Panc1 (cell line): ENCODE data around the gene DENND1C. TPM values are rescaled to one million over a fixed set of nuclear protein-coding genes. Genes with fewer than 3 reads are reported as not detected.

Experiments
- ATAC-seq: fragments of 200-7000 bp; cut with Tn5 transposase; 2 replicates; pipeline ENCODE4 v1.9.1; 2020; ENCODE audit warnings: mild to moderate bottlenecking, moderate library complexity
- BruUV-seq: library from RNA; stranded (reverse); fragments of 400-500 nt; replicated peaks from 2 replicates; lab custom pipeline; 2021; lab: Mats Ljungman, UMichigan
- CTCF ChIA-PET: fragments of 300-600 bp; sonication (Branson Sonifier 250); formaldehyde crosslinking; loops from one replicate; lab custom pipeline; 2022; ENCODE audit warnings: antibody characterized with exemption; lab: Charles Lee
- POLR2A ChIA-PET: fragments of 300-600 bp; sonication (Branson Sonifier 250); formaldehyde crosslinking; loops from one replicate; lab custom pipeline; 2022; ENCODE audit warnings: antibody characterized with exemption; lab: Charles Lee
- DNase-seq: peaks from one replicate; pipeline ENCODE4 v3.0.0-alpha.2; 2010; ENCODE audit warnings: low read depth, low spot score
- H3K27ac ChIP-seq: 2 replicates; pipeline ENCODE4 v1.5.1; 2011; ENCODE audit warnings: mild to moderate bottlenecking, low read length, inconsistent platforms
- H3K27me3 ChIP-seq: fragments of 200-500 bp; sonication (Bioruptor generic); 2 replicates; pipeline ENCODE4 v1.6.0; 2014; ENCODE audit warnings: low read length, inconsistent platforms; ENCODE audit not compliant: control insufficient read depth, insufficient read depth
- H3K36me3 ChIP-seq: fragments of 200-500 bp; sonication (Bioruptor generic); 2 replicates; pipeline ENCODE4 v1.5.1; 2014; ENCODE audit warnings: inconsistent platforms, mild to moderate bottlenecking, low read length, moderate library complexity; ENCODE audit not compliant: control insufficient read depth, insufficient read depth
- H3K4me1 ChIP-seq: 2 replicates; pipeline ENCODE4 v1.5.1; 2011; ENCODE audit warnings: inconsistent platforms, mild to moderate bottlenecking, low read length, moderate library complexity; ENCODE audit not compliant: control insufficient read depth, insufficient read depth
- H3K4me3 ChIP-seq, 2 experiments: 2 replicates each; pipeline ENCODE4 v1.5.1; 2011 to 2012; ENCODE audit warnings: low read depth in 2 of 2, low read length in 2 of 2, mild to moderate bottlenecking in 2 of 2, inconsistent platforms in 1 of 2, moderate library complexity in 1 of 2
- H3K9me3 ChIP-seq: fragments of 200-500 bp; sonication (Bioruptor generic); 2 replicates; pipeline ENCODE4 v1.5.1; 2014; ENCODE audit warnings: low read depth, mild to moderate bottlenecking, inconsistent platforms, low read length, moderate library complexity; ENCODE audit not compliant: control insufficient read depth, insufficient read depth
- POLR2AphosphoS5 ChIP-seq: IDR thresholded peaks from 2 replicates; pipeline ENCODE4 v1.6.1; 2012; ENCODE audit warnings: mild to moderate bottlenecking, low read depth, low read length, moderate library complexity
- SIN3A ChIP-seq: IDR thresholded peaks from 2 replicates; pipeline ENCODE4 v1.6.1; 2012; ENCODE audit warnings: low read depth, mild to moderate bottlenecking, low read length, moderate library complexity, borderline replicate concordance; ENCODE audit not compliant: insufficient read depth
- TCF7L2 ChIP-seq: IDR thresholded peaks from 2 replicates; pipeline ENCODE4 v1.6.1; 2011; ENCODE audit warnings: mild to moderate bottlenecking, low read depth, low read length, inconsistent platforms
- in situ Hi-C: cut with HindIII; loops from 2 replicates; pipeline ENCODE4 v1.10.0; 2016; ENCODE audit warnings: low sequenced_read_pairs, low pct_unique_long_range_greater_than_20kb
- intact Hi-C: fragments of 100-400 bp; cut with micrococcal nuclease; formaldehyde crosslinking; loops from one replicate; pipeline ENCODE4 v1.10.0; 2022; ENCODE audit not compliant: unreplicated experiment
- total RNA-seq: library from RNA; stranded (reverse); gene quantifications from one replicate; pipeline ENCODE4 v1.2.1, GENCODE V29; 2021; ENCODE audit not compliant: unreplicated experiment
- TF ChIP-seq, protein P1 (sequence below), 2 experiments: IDR thresholded peaks; 2 replicates each; pipeline ENCODE4 v1.6.1; 2011 to 2012; ENCODE audit warnings: low read depth in 2 of 2, control low read depth in 1 of 2, low read length in 1 of 2, mild to moderate bottlenecking in 1 of 2, moderate library complexity in 1 of 2; ENCODE audit not compliant: insufficient read depth in 1 of 2
- TF ChIP-seq, protein P2 (sequence below): fragments of 450-650 bp; IDR thresholded peaks from 2 replicates; pipeline ENCODE4 v1.5.1; 2017; ENCODE audit warnings: mild to moderate bottlenecking

DENND1C gene
- total RNA-seq, 1 experiment from 2014 or later = 0.39 TPM

DNA sequence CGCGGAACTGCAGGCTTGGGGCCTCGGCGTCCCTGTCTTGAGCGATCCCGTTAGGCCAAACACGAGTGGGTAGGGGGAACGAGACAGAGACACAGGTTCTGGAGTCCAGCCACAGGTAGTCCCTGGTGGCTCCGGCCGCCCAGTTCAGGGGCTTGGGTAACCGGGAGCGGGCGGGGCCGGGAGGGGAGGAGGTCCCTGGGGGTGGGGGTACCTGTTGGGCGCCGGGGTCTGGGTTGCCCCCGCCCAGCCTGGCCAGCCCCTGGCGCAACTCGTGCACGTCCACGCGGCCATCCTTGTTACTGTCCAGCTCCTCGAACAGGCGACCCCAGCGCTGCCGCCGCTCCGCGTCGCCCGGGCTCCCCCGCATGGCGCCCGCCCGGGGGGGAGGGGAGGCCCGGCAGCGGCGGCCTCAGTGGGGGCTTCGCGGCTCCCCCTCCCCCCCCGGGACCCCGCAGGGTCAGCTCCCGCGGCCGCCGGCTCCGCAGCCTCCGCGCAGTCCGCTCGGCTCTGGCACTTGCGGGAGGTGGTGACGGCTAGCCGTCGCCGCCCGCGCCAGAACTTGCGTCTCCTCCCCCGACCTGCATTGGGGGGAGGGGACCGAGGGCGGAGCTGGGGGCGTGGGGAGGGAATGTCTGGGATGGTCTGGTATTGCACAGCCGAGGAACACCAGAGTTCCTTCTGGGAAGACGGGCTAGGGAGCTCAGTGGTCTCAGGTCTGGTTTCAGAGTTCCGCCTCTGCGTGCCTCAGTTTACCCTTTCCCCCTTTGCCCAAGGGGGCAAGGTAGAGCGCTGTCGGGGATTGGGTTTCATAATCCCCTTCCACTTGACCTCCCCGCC, 22.1 kb downstream of the DENND1C start, which contains the start of gene SLC25A23:
SLC25A23 (minus strand) TSS at position 531 of the 837 bp plus-strand sequence; CDS start at position 367, 164 bp downstream.
- 0 out of 2 replicates have a peak within 1 kb of the TSS, but pooled peaks have one; percentile 23 for H3K27ac ChIP-seq
- H3K27me3 ChIP-seq = no peaks in the 10 kb centered on the region
- H3K36me3 ChIP-seq = peaks cover 4% of the 10 kb centered on the region; the same call in 1 of the 2 replicates
- ChIA-PET POLR2A (no interaction called here), CTCF (interaction anchor here (0.9 kb wide), 1 partner anchor 42 kb away, joined by 3 read pairs; no protein-coding TSS in a partner anchor)
- DNase-seq = peak; percentile 17
- no peaks in the 10 kb centered on the region for H3K9me3 ChIP-seq
- intact Hi-C loops (no loop called here), in situ Hi-C loops (no loop called here)
- H3K4me3 ChIP-seq = peak within 1 kb of the TSS; percentile 63 to 81
- TF ChIP-seq SIN3A = no peak
- TF ChIP-seq, protein P1, sequence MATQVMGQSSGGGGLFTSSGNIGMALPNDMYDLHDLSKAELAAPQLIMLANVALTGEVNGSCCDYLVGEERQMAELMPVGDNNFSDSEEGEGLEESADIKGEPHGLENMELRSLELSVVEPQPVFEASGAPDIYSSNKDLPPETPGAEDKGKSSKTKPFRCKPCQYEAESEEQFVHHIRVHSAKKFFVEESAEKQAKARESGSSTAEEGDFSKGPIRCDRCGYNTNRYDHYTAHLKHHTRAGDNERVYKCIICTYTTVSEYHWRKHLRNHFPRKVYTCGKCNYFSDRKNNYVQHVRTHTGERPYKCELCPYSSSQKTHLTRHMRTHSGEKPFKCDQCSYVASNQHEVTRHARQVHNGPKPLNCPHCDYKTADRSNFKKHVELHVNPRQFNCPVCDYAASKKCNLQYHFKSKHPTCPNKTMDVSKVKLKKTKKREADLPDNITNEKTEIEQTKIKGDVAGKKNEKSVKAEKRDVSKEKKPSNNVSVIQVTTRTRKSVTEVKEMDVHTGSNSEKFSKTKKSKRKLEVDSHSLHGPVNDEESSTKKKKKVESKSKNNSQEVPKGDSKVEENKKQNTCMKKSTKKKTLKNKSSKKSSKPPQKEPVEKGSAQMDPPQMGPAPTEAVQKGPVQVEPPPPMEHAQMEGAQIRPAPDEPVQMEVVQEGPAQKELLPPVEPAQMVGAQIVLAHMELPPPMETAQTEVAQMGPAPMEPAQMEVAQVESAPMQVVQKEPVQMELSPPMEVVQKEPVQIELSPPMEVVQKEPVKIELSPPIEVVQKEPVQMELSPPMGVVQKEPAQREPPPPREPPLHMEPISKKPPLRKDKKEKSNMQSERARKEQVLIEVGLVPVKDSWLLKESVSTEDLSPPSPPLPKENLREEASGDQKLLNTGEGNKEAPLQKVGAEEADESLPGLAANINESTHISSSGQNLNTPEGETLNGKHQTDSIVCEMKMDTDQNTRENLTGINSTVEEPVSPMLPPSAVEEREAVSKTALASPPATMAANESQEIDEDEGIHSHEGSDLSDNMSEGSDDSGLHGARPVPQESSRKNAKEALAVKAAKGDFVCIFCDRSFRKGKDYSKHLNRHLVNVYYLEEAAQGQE (IDR thresholded peaks at IDR 0.05; ENCODE audit: insufficient read depth in 1 of 2, low read depth in 2 of 2, low read length in 1 of 2) = no peak
- TF ChIP-seq TCF7L2 = no peak
- no peak for TF ChIP-seq POLR2AphosphoS5
- TF ChIP-seq, protein P2, sequence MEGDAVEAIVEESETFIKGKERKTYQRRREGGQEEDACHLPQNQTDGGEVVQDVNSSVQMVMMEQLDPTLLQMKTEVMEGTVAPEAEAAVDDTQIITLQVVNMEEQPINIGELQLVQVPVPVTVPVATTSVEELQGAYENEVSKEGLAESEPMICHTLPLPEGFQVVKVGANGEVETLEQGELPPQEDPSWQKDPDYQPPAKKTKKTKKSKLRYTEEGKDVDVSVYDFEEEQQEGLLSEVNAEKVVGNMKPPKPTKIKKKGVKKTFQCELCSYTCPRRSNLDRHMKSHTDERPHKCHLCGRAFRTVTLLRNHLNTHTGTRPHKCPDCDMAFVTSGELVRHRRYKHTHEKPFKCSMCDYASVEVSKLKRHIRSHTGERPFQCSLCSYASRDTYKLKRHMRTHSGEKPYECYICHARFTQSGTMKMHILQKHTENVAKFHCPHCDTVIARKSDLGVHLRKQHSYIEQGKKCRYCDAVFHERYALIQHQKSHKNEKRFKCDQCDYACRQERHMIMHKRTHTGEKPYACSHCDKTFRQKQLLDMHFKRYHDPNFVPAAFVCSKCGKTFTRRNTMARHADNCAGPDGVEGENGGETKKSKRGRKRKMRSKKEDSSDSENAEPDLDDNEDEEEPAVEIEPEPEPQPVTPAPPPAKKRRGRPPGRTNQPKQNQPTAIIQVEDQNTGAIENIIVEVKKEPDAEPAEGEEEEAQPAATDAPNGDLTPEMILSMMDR = no peak
- peak; percentile 88 for ATAC-seq
- H3K4me1 ChIP-seq = peaks cover 3% of the 10 kb centered on the region
- no TSS peak for BruUV-seq

DNA sequence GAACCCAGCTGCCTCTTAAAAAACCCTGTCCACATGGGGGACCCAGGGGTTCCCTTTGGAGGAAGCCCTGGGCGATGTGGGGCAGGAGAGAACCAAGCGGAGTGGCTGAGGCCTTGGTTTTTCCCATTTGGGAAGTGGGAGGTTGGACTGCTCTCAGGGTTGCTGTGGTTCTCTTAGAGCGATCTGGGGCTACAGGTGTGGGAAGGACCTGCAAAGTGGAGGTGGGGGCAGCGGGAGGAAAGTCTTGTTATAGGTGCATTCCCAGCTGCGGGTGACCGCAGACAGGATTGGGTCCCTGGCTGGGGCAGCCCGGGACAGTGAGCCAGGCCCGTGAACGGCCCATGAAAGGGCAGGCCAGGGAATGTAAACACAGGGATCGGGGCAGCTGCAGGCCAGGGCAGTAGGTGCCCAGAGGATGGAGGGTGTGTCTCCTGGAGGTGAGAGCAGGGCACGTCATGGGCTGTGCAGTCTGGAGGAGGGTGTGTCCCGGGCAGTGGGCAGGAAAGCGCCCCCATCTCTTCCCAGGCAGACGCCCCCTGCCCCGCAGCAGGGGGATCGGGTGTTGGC, 22.8 kb downstream of the DENND1C start:
- no peaks in the 10 kb centered on the region for H3K27me3 ChIP-seq
- peaks cover 4% of the 10 kb centered on the region; the same call in 1 of the 2 replicates for H3K36me3 ChIP-seq
- no peak overlapping the region for H3K27ac ChIP-seq
- ATAC-seq = no peak
- no peaks in the 10 kb centered on the region for H3K9me3 ChIP-seq
- ChIA-PET CTCF (no interaction called here), POLR2A (no interaction called here)
- intact Hi-C loops = no loop called here
- no TSS peak for BruUV-seq
- TF ChIP-seq TCF7L2 = no peak
- TF ChIP-seq, protein P1 (IDR thresholded peaks at IDR 0.05; ENCODE audit: insufficient read depth in 1 of 2, low read depth in 2 of 2, low read length in 1 of 2) = no peak
- TF ChIP-seq, protein P2 = no peak
- no peak for TF ChIP-seq SIN3A
- TF ChIP-seq POLR2AphosphoS5 = no peak
- in situ Hi-C loops = no loop called here
- DNase-seq = no peak
- peak overlapping the region; percentile 63 to 81 for H3K4me3 ChIP-seq
- H3K4me1 ChIP-seq = peaks cover 2% of the 10 kb centered on the region; the same call in 1 of the 2 replicates
